HAP-1 (cell line): Measurements from ENCODE around the gene MARCKS.
A peak's percentile ranks its signal among the peaks of the same experiment; 100 is the strongest.

Source experiments
- DNase-seq, 2 experiments: peaks; one replicate each; pipeline ENCODE4 v3.0.0-alpha.2; 2016 to 2020; ENCODE audit warnings: low spot score in 2 of 2
- H3K27me3 ChIP-seq: fragments of 250-450 bp; sonication (Bioruptor Pico); 2 replicates; pipeline ENCODE4 v1.5.1; 2020; ENCODE audit warnings: low read depth, mild to moderate bottlenecking, moderate library complexity
- H3K36me3 ChIP-seq: fragments of 250-450 bp; sonication (Bioruptor Pico); replicated peaks from 2 replicates; pipeline ENCODE4 v1.5.1; 2020; ENCODE audit warnings: mild to moderate bottlenecking
- H3K4me1 ChIP-seq: fragments of 250-450 bp; sonication (Bioruptor Pico); 2 replicates; pipeline ENCODE4 v1.5.1; 2020; ENCODE audit warnings: mild to moderate bottlenecking
- H3K4me3 ChIP-seq: fragments of 250-450 bp; sonication (Bioruptor Pico); 2 replicates; pipeline ENCODE4 v1.5.1; 2020; ENCODE audit warnings: mild to moderate bottlenecking, moderate library complexity
- H3K9me3 ChIP-seq: fragments of 250-450 bp; sonication (Bioruptor Pico); 2 replicates; pipeline ENCODE4 v1.5.1; 2020; ENCODE audit warnings: mild to moderate bottlenecking, moderate library complexity
- in situ Hi-C: fragments of 300-500 bp; cut with MboI; formaldehyde crosslinking; loops from 3 replicates; pipeline ENCODE4 v1.14.3; 2020; ENCODE audit warnings: low sequenced_read_pairs, inconsistent platforms, mixed read lengths

MARCKS gene, protein sequence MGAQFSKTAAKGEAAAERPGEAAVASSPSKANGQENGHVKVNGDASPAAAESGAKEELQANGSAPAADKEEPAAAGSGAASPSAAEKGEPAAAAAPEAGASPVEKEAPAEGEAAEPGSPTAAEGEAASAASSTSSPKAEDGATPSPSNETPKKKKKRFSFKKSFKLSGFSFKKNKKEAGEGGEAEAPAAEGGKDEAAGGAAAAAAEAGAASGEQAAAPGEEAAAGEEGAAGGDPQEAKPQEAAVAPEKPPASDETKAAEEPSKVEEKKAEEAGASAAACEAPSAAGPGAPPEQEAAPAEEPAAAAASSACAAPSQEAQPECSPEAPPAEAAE

DNA sequence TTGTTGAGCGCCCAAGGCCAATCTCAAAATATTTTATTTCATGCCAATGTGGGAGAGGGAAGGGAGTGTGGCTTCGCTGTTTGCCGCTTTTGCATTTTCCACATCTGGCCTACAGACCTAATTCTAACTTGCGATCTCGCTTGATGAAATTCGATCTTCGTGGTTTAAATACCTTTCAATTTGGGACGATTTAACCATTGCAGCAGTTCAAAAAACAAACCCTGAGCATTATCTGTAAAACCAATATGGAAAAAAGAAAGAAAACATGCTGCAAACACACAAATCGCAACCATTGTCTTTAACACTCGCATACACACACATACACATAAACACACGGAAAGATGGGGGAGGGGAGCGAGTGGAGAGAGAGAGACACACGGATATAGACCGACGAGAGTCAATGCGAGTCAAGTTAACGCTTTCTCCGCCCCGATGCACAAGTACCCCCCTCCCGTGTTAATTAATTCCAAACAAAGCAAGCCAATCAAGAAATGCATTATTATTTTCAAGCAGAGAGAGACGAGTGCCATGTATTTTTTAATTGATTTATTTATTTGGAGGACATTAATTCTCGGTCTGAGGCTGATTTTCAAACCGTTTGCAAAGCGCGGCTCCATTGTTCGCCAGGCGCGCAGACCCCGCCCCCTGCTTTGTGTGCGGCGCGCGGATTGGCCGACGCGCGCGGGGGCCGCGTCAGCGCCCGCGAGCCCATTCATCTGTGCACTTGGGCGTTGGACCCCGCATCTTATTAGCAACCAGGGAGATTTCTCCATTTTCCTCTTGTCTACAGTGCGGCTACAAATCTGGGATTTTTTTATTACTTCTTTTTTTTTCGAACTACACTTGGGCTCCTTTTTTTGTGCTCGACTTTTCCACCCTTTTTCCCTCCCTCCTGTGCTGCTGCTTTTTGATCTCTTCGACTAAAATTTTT lies at the start of gene MARCKS:
Gene MARCKS (plus strand): TSS at position 721 of the 931 bp plus-strand sequence. CDS start 401 bp downstream, outside the sequence.
- in situ Hi-C loops = loop anchor here (25.0 kb wide), 1 partner anchor 1070 kb away; no protein-coding TSS in a partner anchor
- DNase-seq = peak; percentile 88 to 90
- Histone ChIP-seq H3K4me3 (peak within 1 kb of the TSS; percentile 81), H3K27me3 (no peaks in the 10 kb centered on the region), H3K36me3 (peaks cover 5% of the 10 kb centered on the region), H3K9me3 (no peaks in the 10 kb centered on the region), H3K4me1 (peaks cover 17% of the 10 kb centered on the region)

GRCh38 chr6:113809826-113810225 lies 47.3 kb upstream of the MARCKS start:
- no peaks in the 10 kb centered on the region for H3K36me3 ChIP-seq
- no peaks in the 10 kb centered on the region for H3K4me1 ChIP-seq
- no peak overlapping the region for H3K4me3 ChIP-seq
- no peak for DNase-seq
- H3K9me3 ChIP-seq = no peaks in the 10 kb centered on the region
- no peaks in the 10 kb centered on the region for H3K27me3 ChIP-seq
- in situ Hi-C loops = no loop called here

DNA sequence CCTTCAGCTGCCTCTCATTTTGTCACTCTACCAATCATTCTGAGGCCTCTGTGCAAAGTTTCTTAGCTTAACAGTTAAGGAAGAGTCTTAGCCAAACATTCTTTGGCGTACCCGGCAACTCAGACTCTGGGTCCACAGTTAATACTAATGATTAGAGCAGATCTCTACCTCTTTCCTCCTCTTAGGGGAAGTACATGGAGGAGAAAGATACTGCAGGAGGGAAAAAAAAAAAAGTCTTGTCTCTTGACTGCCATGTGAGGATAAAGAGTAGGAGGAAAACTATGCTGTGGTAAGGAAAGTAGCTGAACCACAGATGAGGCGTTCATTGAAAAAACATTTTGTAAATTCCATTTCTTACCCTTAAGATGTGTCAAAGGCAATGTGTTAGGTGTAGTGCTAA lies 44.0 kb upstream of the MARCKS start:
- Histone ChIP-seq H3K9me3 (no peaks in the 10 kb centered on the region), H3K4me1 (no peaks in the 10 kb centered on the region), H3K4me3 (no peak overlapping the region), H3K27me3 (no peaks in the 10 kb centered on the region), H3K36me3 (no peaks in the 10 kb centered on the region)
- in situ Hi-C loops = no loop called here
- no peak for DNase-seq

GRCh38 chr6:113818578-113818977 lies 38.6 kb upstream of the MARCKS start:
- no peak for DNase-seq
- H3K9me3 ChIP-seq = no peaks in the 10 kb centered on the region
- in situ Hi-C loops = no loop called here

DNA sequence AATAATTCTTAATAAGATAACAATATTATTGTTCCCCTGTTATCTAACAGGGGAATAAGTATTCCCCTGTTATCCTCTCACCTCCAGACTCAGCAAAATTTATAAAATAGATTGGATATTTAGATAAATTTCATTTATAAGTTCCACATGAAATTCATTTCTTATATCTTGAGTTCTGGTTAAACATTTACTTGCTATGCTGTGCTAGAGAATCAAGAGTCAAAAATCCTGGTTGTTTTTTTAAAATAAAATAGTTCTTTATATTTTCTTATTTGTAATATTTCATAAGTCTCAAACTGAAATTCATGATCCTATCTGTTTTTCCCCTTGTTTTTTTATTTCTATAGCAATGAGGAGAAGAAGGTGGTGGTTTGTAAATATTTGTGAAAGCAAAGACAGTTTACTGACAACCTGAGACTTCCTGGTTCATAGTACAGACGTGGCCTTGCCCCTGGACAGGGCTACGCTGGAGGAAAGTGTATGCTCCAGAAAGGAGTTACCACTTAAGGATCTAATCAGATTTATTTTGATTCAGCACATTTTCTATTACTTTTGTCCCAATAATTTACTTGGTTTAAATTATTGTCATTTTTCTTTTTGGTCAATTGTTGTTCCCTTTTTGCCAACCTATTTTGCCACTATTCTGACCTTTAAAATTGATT lies 37.8 kb upstream of the MARCKS start:
- H3K36me3 ChIP-seq = no peaks in the 10 kb centered on the region
- in situ Hi-C loops = no loop called here
- no peaks in the 10 kb centered on the region for H3K27me3 ChIP-seq
- H3K4me3 ChIP-seq = no peak overlapping the region
- peaks cover 6% of the 10 kb centered on the region; the same call in 1 of the 2 replicates for H3K4me1 ChIP-seq
- no peak for DNase-seq
- H3K9me3 ChIP-seq = no peaks in the 10 kb centered on the region

More at GRCh38 chr6:113818578-113818977, 38.6 kb upstream of the MARCKS start:
- Histone ChIP-seq H3K36me3 (no peaks in the 10 kb centered on the region), H3K4me3 (no peak overlapping the region), H3K27me3 (no peaks in the 10 kb centered on the region), H3K4me1 (peaks cover under 1% of the 10 kb centered on the region; the same call in 1 of the 2 replicates)

GRCh38 chr6:113820761-113821160 lies 36.4 kb upstream of the MARCKS start:
- peaks cover 6% of the 10 kb centered on the region; the same call in 1 of the 2 replicates for H3K4me1 ChIP-seq
- no peak for DNase-seq
- in situ Hi-C loops = no loop called here
- H3K4me3 ChIP-seq = no peak overlapping the region
- no peaks in the 10 kb centered on the region for H3K36me3 ChIP-seq
- no peaks in the 10 kb centered on the region for H3K9me3 ChIP-seq
- no peaks in the 10 kb centered on the region for H3K27me3 ChIP-seq

DNA sequence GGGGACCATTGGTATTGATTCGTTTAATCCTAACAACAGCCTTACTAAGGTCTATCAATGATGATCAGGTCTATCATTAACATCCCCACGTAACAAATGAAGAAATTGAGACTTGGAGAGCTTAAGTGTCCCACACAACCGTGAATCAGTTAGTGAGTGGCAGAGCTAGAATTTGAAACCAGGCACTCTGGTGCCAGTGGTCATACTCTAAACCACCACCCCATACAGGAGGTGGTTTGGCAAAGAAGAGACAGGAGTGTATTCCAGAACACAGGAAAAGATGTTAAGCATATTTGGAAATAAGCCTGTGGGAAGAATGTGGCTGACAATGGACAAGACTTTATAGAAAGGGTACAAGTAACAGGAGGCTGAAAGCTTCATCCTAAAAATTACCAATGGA lies 35.7 kb upstream of the MARCKS start:
- no peaks in the 10 kb centered on the region for H3K27me3 ChIP-seq
- in situ Hi-C loops = no loop called here
- H3K9me3 ChIP-seq = no peaks in the 10 kb centered on the region
- no peak overlapping the region for H3K4me3 ChIP-seq
- no peak for DNase-seq
- H3K36me3 ChIP-seq = no peaks in the 10 kb centered on the region
- H3K4me1 ChIP-seq = peaks cover 6% of the 10 kb centered on the region; the same call in 1 of the 2 replicates

DNA sequence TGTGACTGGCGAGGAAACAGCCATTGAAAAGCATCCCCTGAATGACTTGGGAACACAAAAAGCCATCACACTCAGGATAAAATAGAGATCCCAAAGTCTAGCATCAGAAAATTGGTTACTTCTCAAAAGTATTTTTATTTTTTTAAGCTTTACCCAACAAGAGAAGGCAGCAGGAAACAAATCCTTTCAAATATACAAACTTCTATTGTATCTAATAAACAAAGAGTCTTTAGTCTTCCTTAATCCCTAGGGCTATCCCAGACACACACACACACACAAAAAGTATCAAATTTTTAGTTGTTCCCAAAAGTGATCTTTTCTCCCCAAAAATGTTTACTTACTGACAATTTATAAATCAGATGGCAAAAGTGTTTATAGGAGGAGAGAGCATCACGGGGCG lies 33.2 kb upstream of the MARCKS start:
- peak in 1 of 2 experiments; percentile 13 for DNase-seq
- Histone ChIP-seq H3K36me3 (no peaks in the 10 kb centered on the region), H3K4me3 (no peak overlapping the region), H3K27me3 (no peaks in the 10 kb centered on the region), H3K4me1 (peaks cover 6% of the 10 kb centered on the region; the same call in 1 of the 2 replicates), H3K9me3 (no peaks in the 10 kb centered on the region)
- in situ Hi-C loops = no loop called here

- Histone ChIP-seq H3K4me3 (no peak overlapping the region), H3K36me3 (no peaks in the 10 kb centered on the region), H3K4me1 (peaks cover 6% of the 10 kb centered on the region; the same call in 1 of the 2 replicates), H3K27me3 (no peaks in the 10 kb centered on the region), H3K9me3 (no peaks in the 10 kb centered on the region)
- in situ Hi-C loops = no loop called here
- no peak for DNase-seq
Measured at GRCh38 chr6:113824411-113824810, 32.7 kb upstream of the MARCKS start.

DNA sequence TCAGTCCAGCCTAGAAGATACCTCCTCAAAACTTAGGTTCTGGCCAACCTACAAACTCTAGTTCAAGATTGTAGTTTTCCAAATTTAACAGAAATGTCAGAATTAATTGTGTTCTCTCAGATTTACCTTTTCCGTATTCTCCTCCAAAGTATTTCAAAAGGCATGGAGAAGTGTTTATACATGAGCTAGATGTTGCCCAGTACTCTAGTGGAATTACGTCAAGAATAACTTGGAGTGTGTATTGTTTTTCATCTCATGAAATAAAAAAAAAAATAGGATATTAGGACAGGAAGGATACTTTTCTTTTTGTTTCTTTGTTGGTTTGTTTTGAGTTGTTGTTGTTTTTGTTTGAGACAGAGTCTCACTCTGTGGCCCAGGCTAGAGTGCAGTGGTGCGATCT lies 32.3 kb upstream of the MARCKS start:
- Histone ChIP-seq H3K27me3 (no peaks in the 10 kb centered on the region), H3K9me3 (no peaks in the 10 kb centered on the region), H3K4me1 (peaks cover 6% of the 10 kb centered on the region; the same call in 1 of the 2 replicates), H3K36me3 (no peaks in the 10 kb centered on the region), H3K4me3 (no peak overlapping the region)
- in situ Hi-C loops = no loop called here
- no peak for DNase-seq

DNA sequence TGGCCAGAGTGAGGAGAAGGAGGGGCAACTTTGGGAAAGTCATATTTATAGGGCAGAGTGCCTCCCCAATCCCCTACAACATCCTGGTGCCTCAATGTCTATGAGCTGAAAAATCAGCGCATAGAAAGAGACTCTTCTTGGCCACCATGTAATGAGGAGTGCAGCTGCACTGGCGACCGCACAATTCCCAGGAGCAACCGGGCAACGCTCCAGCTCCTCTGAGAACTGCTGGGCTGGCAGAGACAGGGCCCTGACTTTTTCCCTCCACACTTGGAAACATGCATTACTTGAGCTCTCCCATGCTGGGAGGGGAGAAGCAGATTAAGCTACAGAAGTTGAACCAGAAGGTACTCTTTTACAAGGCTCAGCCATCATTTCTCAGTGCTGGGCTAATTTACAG lies 31.4 kb upstream of the MARCKS start:
- Histone ChIP-seq H3K4me3 (no peak overlapping the region), H3K9me3 (no peaks in the 10 kb centered on the region), H3K27me3 (no peaks in the 10 kb centered on the region), H3K36me3 (no peaks in the 10 kb centered on the region), H3K4me1 (peaks cover 6% of the 10 kb centered on the region; the same call in 1 of the 2 replicates)
- in situ Hi-C loops = no loop called here
- no peak for DNase-seq

DNA sequence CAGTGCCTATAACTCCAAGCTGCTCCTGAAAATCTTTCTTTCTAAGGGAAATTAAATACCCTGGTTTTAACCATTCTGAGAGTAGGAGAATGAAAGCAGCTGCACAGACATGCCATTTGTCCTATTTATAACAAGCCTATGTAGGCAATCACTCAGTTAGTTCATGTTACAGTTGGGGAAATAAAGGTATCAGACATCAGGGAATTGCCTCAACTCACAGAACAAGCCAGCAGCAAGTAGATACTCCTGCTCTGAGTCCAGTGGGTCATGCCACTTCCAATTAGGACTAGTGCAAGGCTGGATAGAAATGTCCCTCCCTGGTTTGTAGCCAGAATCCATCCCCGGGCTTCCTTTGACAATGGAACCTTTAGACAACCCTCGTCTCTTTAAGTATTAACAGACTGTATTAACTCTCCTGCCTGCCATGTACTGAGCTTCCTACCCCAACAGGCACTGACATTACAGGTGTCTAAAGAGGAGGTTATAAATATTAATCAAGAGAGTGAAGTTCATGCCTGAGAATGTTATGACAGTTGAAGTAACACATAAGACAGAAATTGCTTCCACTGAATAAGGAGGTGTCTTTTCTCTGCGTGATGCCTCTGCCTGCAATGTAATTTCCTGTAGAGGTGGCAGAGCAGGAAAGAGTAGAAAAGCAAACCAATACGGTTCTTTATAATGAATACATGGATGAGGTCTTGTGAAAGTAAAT lies 28.0 kb upstream of the MARCKS start:
- DNase-seq = no peak
- no peak overlapping the region for H3K4me3 ChIP-seq
- no peaks in the 10 kb centered on the region for H3K36me3 ChIP-seq
- no peaks in the 10 kb centered on the region for H3K4me1 ChIP-seq
- in situ Hi-C loops = no loop called here
- no peaks in the 10 kb centered on the region for H3K9me3 ChIP-seq
- H3K27me3 ChIP-seq = no peaks in the 10 kb centered on the region

DNA sequence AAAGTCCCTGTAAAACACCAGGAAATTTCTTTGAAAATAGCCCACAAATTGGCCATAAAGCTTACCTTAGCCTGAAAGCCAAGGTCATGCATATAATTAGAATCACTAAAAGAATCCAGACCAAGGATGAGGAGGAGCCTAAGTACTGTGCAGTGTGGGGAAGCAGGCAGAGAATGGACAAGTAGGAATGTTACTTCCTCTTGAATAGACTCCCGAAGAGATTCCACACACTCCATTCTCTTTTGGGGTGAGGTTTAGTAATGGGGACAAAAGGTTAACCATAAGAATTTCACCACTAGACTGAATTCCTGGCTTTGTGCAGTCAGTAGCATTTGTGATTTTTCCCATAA lies 27.5 kb upstream of the MARCKS start:
- no peaks in the 10 kb centered on the region for H3K36me3 ChIP-seq
- H3K4me1 ChIP-seq = no peaks in the 10 kb centered on the region
- in situ Hi-C loops = no loop called here
- no peak overlapping the region for H3K4me3 ChIP-seq
- no peaks in the 10 kb centered on the region for H3K9me3 ChIP-seq
- DNase-seq = peak; percentile 9 to 14
- H3K27me3 ChIP-seq = no peaks in the 10 kb centered on the region
